Neural cell (in vitro differentiated cells): ENCODE data around the gene SH3PXD2A. TPM values are rescaled to one million over a fixed set of nuclear protein-coding genes. Genes with fewer than 3 reads are reported as not detected.

ENCODE experiments used
- H2AFZ ChIP-seq: fragments of 200-600, 300-800 bp; sonication (generic), shearing (Covaris generic); 2 replicates; pipeline ENCODE4 v1.6.0; 2014; ENCODE audit warnings: low read depth, mild to moderate bottlenecking, antibody characterized with exemption, low read length, moderate library complexity
- H3F3A ChIP-seq: fragments of 200-600 bp; shearing (Covaris generic); 2 replicates; pipeline ENCODE4 v1.6.1; 2016; ENCODE audit warnings: mild to moderate bottlenecking, moderate library complexity, mixed read lengths, antibody characterized with exemption, low read length; ENCODE audit not compliant: insufficient read depth, poor library complexity, severe bottlenecking
- H3K27ac ChIP-seq: fragments of 200-600, 300-800 bp; sonication (generic), shearing (Covaris generic); 2 replicates; pipeline ENCODE4 v1.5.1; 2014; ENCODE audit warnings: mild to moderate bottlenecking, low read length, moderate library complexity
- H3K27me3 ChIP-seq: fragments of 300-800, 200-600 bp; sonication (generic), shearing (Covaris generic); 2 replicates; pipeline ENCODE4 v1.6.0; 2014; ENCODE audit warnings: mild to moderate bottlenecking, low read depth, low read length, moderate library complexity; ENCODE audit not compliant: insufficient read depth
- H3K36me3 ChIP-seq: fragments of 300-800, 200-600 bp; sonication (generic), shearing (Covaris generic); 2 replicates; pipeline ENCODE4 v1.5.1; 2014; ENCODE audit warnings: mild to moderate bottlenecking, antibody characterized with exemption, low read length, moderate library complexity; ENCODE audit not compliant: insufficient read depth
- H3K4me2 ChIP-seq: fragments of 300-800, 200-600 bp; sonication (generic), shearing (Covaris generic); 2 replicates; pipeline ENCODE4 v1.6.0; 2014; ENCODE audit warnings: mild to moderate bottlenecking, low read length
- H3K4me3 ChIP-seq: fragments of 300-800, 200-600 bp; sonication (generic), shearing (Covaris generic); 2 replicates; pipeline ENCODE4 v1.5.1; 2014; ENCODE audit warnings: mild to moderate bottlenecking, low read length, moderate library complexity
- H3K79me2 ChIP-seq: fragments of 200-600 bp; shearing (Covaris generic); replicated peaks from 2 replicates; pipeline ENCODE4 v1.6.0; 2014; ENCODE audit warnings: mild to moderate bottlenecking, low read length, moderate library complexity; ENCODE audit not compliant: insufficient read depth
- H3K9ac ChIP-seq: fragments of 300-800, 200-600 bp; sonication (generic), shearing (Covaris generic); 2 replicates; pipeline ENCODE4 v1.6.1; 2016; ENCODE audit warnings: mild to moderate bottlenecking, low read length, mixed read lengths
- H3K9me2 ChIP-seq: fragments of 200-600 bp; shearing (Covaris generic); 2 replicates; pipeline ENCODE4 v1.6.1; 2016; ENCODE audit warnings: mild to moderate bottlenecking, low read length, mixed read lengths; ENCODE audit not compliant: insufficient read depth
- H3K9me3 ChIP-seq: fragments of 200-600, 300-800 bp; sonication (generic), shearing (Covaris generic); 2 replicates; pipeline ENCODE4 v1.6.1; 2016; ENCODE audit warnings: mild to moderate bottlenecking, mixed run types, low read length, moderate library complexity, mixed read lengths
- H4K20me1 ChIP-seq: fragments of 200-600 bp; shearing (Covaris generic); 2 replicates; pipeline ENCODE4 v1.6.1; 2016; ENCODE audit warnings: mild to moderate bottlenecking, mixed run types; ENCODE audit not compliant: insufficient read depth
- CTCF ChIP-seq: fragments of 450-650 bp; IDR thresholded peaks from 2 replicates; pipeline ENCODE4 v1.5.1; 2014; ENCODE audit warnings: antibody characterized with exemption, mild to moderate bottlenecking, moderate library complexity; ENCODE audit not compliant: poor library complexity, severe bottlenecking
- EP300 ChIP-seq: fragments of 450-650 bp; conservative IDR thresholded peaks from 2 replicates; pipeline ENCODE4 v1.6.1; 2014; ENCODE audit warnings: antibody characterized with exemption, mild to moderate bottlenecking, moderate library complexity; ENCODE audit not compliant: poor library complexity, severe bottlenecking
- EZH2 ChIP-seq: fragments of 200-600, 300-800 bp; shearing (Covaris generic), sonication (generic); IDR thresholded peaks from 2 replicates; pipeline ENCODE4 v1.6.1; 2014; ENCODE audit warnings: antibody characterized with exemption, low read length, borderline replicate concordance, mild to moderate bottlenecking; ENCODE audit not compliant: insufficient read depth, poor library complexity, severe bottlenecking
- MXI1 ChIP-seq: fragments of 450-650 bp; conservative IDR thresholded peaks from 2 replicates; pipeline ENCODE4 v1.6.1; 2014; ENCODE audit warnings: antibody characterized with exemption, mild to moderate bottlenecking; ENCODE audit not compliant: poor library complexity, severe bottlenecking
- POLR2AphosphoS5 ChIP-seq: IDR thresholded peaks from 2 replicates; pipeline ENCODE4 v1.6.1; 2012
- RAD21 ChIP-seq: fragments of 450-650 bp; conservative IDR thresholded peaks from 2 replicates; pipeline ENCODE4 v1.6.1; 2014; ENCODE audit warnings: antibody characterized with exemption, mild to moderate bottlenecking, moderate library complexity
- REST ChIP-seq: IDR thresholded peaks from 2 replicates; pipeline ENCODE4 v1.6.1; 2012; ENCODE audit warnings: borderline replicate concordance
- SMC3 ChIP-seq: fragments of 450-650 bp; conservative IDR thresholded peaks from 2 replicates; pipeline ENCODE4 v1.6.1; 2014; ENCODE audit warnings: antibody characterized with exemption, mild to moderate bottlenecking, moderate library complexity; ENCODE audit not compliant: poor library complexity
- TAF1 ChIP-seq: IDR thresholded peaks from 2 replicates; pipeline ENCODE4 v1.6.1; 2012; ENCODE audit warnings: low read depth
- polyA plus RNA-seq: library from polyadenylated mRNA; depleted of rRNA; stranded (reverse); fragments of >200 nt; gene quantifications from 2 replicates; pipeline ENCODE4 v1.2.3, GENCODE V29; 2014

Gene SH3PXD2A
- polyA plus RNA-seq, 1 donor from 2014 or later: 5.2 TPM

GRCh38 chr10:103660364-103661197 lies 194.8 kb downstream of the SH3PXD2A start:
- no peaks in the 10 kb centered on the region for H3F3A ChIP-seq
- H3K27ac ChIP-seq: no peak overlapping the region
- no peak overlapping the region for H3K4me2 ChIP-seq
- H3K4me3 ChIP-seq: no peak overlapping the region
- no peaks in the 10 kb centered on the region for H3K36me3 ChIP-seq
- no peaks in the 10 kb centered on the region for H4K20me1 ChIP-seq
- no peak for TF ChIP-seq MXI1
- no peak for TF ChIP-seq TAF1
- no peak for TF ChIP-seq EP300
- no peak for TF ChIP-seq EZH2
- no peak for TF ChIP-seq CTCF
- TF ChIP-seq SMC3: no peak
- no peak for TF ChIP-seq POLR2AphosphoS5
- TF ChIP-seq RAD21: no peak
- TF ChIP-seq REST: no peak
- no peaks in the 10 kb centered on the region for H3K79me2 ChIP-seq
- no peaks in the 10 kb centered on the region for H3K9me2 ChIP-seq
- no peaks in the 10 kb centered on the region for H3K27me3 ChIP-seq
- H2AFZ ChIP-seq: no peak overlapping the region
- H3K9ac ChIP-seq: no peak overlapping the region
- no peaks in the 10 kb centered on the region for H3K9me3 ChIP-seq

- Histone ChIP-seq H3K27ac (no peak overlapping the region), H3K9me2 (no peaks in the 10 kb centered on the region), H4K20me1 (no peaks in the 10 kb centered on the region), H3K4me3 (no peak overlapping the region), H3K27me3 (no peaks in the 10 kb centered on the region), H3K79me2 (no peaks in the 10 kb centered on the region), H2AFZ (no peak overlapping the region), H3K4me2 (no peak overlapping the region), H3K36me3 (no peaks in the 10 kb centered on the region), H3F3A (no peaks in the 10 kb centered on the region), H3K9me3 (no peaks in the 10 kb centered on the region), H3K9ac (no peak overlapping the region)
- no peak for TF ChIP-seq EP300
- TF ChIP-seq TAF1: no peak
- no peak for TF ChIP-seq SMC3
- TF ChIP-seq RAD21: no peak
- no peak for TF ChIP-seq REST
- TF ChIP-seq MXI1: no peak
- no peak for TF ChIP-seq CTCF
- no peak for TF ChIP-seq POLR2AphosphoS5
Observed at GRCh38 chr10:103659674-103660363, 195.6 kb downstream of the SH3PXD2A start.
